CD4-positive, alpha-beta T cell treated with Interferon alpha-2 for 1 hour (primary cell): ENCODE data around the gene SH3BP4.

Source experiments
- DNase-seq, 2 donors: peaks; one replicate each; pipeline ENCODE4 v3.0.0-alpha.2; 2020 to 2022

SH3BP4 gene

GRCh38 chr2:235095569-235095968 is 143.8 kb downstream of the SH3BP4 start:
- DNase-seq: no peak

- DNase-seq: no peak
These were observed 144.6 kb downstream of the SH3BP4 start for GRCh38 chr2:235096447-235096846.

- no peak for DNase-seq
These were observed 145.4 kb downstream of the SH3BP4 start for GRCh38 chr2:235097196-235097595.

- no peak for DNase-seq
These were observed 146.5 kb downstream of the SH3BP4 start for GRCh38 chr2:235098269-235098668.

- DNase-seq: no peak
These were observed 147.1 kb downstream of the SH3BP4 start for GRCh38 chr2:235098736-235099494.

GRCh38 chr2:235102896-235103295 is 151.1 kb downstream of the SH3BP4 start:
- no peak for DNase-seq
